NCI-H774 (cell line): ENCODE measurements around the gene NRP1.
A peak's percentile ranks its signal among the peaks of the same experiment; 100 is the strongest.
"Not testable (repeated sequence)": the region's sequence is repeated elsewhere in the genome, so short reads cannot be mapped to it uniquely, and the experiment has no call there.

Source experiments
- DNase-seq: peaks from one replicate; lab custom pipeline; 2025; lab: John Stamatoyannopoulos, UW

Gene NRP1

DNA sequence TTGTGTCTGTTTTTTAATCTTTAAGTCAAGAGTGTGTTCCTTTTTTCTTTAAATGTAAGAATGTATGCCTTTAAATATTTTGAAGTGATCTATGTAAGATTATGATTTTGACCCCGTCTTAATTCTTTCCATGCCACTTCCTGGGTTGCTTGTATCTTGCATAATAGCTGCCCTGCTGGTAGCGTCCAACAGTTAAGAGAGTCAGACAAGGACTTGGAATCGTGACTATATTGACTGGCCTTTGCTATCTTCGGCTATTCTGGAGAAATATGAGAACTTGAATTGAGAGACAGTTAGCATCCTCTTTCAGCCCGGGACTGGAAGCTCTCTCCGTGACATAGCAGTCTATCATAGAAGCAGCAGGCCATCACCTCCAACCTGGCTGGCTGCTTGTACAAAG lies 13.0 kb downstream of the NRP1 start:
- DNase-seq = no peak

DNA sequence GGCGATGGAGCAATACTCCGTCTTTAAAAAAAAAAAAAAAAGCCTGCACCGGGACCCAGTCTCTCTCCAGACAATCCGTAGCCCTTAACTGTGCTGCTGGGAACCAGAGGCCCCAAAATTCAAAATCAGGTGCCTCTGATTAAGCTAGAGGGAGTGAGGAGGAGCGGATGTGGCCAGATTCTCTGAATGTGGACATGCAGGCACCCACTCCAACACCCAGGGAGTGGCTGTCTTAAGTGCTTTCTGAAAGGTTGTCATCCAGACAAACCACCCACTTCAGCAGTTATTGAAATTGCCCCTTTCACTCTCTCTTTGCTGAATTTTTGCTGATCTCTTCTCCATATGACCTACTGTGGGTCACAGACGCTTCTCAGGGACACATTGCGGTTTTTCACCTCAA lies 14.2 kb downstream of the NRP1 start:
- no peak for DNase-seq

DNA sequence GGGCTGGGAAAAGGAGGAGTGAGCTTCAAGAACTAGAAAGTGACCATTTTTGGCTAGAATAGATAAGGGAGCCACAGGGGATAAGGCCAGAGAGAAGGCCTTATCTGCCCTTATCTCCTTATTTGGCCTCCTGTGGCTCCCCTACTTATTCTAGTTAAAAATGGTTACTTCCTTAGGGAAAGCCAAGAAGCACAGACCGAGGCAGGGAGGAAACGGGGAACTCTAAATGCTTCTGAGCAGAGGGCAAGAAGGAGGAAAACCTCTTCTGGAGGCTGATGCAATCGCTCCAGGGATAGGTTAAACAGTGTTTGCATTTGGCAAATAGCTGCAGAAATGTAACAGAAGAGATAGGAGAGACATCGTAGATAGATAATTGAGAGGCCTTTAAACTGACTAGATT lies 18.6 kb downstream of the NRP1 start:
- no peak for DNase-seq

DNA sequence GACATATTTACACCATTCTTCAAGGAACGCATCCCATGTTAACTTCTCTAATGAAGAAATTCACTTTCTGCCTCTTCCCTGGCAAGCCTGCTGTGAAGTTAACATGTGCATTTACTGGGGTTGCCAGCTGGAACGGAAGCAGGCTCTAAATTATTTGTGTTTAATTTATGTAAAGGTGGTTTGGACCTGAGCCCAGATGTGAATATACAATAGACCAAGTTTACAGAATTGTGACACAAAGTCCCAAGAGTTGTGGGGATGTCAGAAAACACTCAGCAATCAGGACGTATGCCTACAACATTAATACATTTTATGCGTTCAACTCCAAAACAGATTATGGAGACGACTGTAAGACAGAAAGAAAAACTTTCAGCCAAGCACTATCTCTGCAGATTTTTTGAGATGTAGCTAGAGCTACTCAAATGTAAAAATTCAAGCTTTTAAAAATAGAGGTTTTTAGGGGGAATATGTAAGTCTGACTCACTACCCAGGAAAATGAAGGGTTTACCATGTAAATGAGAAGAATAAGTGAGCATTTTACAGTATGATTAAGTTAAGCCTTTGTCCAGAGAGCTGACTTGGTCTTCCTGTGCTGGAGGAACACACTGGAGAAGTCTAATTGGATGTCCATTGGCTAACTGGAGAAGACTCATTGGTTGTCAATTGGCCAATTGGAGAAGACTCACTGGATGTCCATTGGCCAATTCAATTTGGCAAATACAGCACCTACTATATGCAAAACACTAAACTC lies 19.5 kb downstream of the NRP1 start:
- DNase-seq = peak; percentile 31

DNA sequence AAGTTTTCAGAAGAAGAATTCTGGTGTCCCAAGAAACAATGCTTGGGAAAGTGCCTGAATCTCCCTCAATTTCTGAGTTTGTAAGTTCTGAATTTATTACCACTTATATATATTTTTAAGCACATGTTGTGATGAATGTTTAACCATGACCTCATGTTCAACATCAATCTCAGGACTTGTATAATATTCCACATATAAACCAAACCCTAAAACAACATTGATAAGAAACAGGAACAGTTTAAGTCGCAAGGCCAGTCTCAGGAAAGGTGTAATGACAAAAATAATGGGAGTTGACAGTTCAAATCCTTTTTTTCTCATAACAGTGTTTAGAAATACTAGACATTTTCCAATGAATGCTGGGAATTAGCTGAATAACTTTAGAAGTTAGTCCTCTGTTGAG lies 22.8 kb downstream of the NRP1 start:
- no peak for DNase-seq

DNA sequence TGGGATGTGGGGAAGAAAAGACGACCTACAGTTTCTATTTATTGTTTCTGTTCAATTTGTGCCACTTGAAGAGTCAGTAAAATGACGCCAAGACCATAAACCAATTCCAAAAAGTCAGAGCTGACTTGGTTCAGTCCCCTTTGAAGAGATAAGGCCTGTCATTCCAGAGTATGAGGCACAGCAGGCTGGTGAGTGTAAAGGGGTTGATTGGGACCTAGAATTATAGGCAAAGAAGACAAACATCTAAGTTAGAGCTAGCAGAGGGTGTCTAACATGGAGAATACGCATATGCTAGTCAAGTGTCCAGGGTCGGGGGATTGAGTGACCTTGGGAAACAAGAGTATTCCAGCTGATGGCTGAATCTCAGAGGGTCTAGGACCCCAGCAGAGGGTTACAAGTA lies 23.6 kb downstream of the NRP1 start:
- DNase-seq = no peak

DNA sequence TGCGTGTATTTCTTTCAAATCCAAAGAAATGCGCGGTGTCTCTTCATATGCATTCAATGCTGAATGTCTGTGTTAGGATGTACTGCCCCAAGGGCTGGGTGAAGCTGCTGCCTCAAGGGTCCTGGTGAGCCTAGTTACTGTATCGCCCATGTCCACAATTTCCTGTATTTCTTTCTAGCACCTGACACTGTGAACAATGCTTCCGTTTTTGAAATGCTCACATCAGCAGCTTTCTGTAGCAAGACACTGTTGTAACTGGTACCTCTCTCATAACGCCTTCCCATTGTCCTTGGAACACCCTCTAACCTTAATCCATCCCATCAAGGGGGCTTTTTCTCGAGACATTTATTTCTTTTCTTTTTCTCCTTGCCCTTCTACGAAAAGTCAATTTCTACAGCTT lies 25.1 kb downstream of the NRP1 start:
- DNase-seq = no peak

DNA sequence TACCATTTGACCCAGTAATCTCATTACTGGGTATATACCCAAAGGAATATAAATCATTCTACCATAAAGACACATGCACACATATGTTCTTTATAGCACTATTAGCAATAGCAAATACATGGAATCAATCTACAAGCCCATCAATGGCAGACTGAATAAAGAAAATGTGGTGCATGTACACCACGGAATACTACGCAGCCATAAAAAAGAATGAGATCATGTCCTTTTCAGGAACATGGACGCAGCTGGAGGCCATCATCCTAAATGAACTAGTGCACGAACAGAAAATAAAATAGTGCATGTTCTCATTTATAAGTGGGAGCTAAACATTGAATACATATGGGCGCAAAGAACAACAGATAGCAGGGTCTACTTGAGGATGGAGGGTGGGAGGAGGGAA lies 26.6 kb downstream of the NRP1 start:
- DNase-seq = no peak

DNA sequence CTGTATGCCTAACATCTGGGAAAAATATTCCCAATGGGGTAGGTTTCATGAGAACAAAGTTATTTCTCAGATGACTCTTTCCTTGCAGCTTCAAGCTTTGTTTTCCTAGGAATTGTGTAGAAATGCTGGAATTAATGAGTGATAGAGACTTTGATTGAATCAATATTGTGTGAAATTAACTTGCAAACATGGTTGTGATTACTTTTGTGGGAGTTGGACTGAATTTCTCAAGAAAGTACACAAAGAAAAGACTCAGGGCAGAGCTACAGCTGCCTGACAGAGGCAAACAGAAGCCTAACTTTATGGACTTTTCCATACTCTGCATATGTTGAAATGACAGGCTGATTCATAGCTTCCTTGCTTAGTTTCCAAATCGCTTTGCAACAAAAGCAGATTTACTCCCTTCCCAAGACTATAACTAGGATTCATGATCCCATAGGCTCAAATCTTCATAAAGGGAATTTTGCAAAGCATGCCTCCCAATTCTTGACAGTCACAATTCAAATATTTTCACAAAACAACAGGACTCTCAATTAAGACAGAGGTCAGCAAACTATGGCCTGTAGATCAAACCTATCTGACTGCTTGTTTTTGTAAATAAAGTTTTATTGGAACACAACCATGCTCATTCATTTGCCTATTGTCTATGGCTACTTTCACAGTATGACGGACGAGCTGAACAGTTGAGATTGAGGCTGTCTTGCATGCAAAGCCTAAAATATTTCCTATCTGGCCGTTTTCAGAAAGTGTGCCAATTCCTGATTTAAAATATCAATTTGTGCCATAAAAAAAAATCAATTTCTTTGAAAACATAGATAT lies 27.6 kb downstream of the NRP1 start:
- no peak for DNase-seq

DNA sequence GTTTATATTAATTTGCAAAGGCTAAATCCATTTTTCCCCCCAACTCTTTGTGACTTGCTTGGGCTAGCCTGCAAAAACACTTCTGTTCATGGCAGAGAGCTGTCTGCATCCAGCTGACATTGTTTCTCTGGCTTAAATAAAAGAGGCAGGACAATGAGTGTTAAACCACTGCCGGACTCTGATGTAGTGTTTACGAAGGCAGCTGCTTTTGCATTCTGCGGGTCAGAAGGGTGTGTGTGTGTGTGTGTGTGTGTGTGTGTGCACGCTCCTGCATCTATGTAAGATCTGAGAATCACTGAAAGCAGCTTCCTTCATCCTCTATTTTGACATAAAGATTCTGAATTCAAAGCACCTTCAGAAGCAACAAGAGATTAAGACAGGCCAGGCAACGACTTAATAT lies 28.3 kb downstream of the NRP1 start:
- DNase-seq = peak; percentile 8

DNA sequence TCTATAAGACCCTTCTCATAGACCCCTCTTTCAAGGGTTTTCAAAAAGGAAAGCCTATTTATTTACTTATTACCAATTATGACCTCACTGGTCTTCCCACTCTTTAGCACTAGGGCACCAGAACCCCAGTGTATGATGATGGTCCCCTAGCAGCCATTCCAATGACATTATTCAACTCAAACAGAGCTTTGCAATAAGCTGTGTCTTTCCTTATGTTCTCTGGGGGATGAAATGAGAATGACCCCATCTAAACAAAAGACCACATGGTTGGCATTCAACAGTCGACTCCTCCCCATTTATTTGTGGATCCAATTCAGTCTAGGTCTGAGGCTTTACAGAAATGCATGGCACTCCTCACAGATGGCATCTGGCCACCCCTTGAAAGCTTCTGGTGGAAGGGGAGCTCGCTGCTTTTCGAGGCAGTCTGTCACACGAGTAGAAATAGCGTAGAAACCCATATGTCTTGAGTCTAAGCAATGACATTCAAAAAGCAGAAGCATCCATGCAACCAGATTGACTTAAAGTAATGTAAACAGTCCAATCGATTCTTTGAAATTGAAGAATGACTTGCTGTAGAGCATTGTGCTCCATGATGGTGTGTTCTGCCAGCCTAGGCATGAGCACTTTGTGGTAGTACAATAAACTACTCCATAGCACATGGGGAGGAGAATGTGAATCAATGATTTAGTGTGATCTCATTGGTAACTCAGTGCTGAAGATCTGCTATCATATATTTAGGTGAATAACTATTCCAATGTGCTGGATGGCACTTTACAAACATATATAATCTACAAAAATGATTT lies 29.8 kb downstream of the NRP1 start:
- no peak for DNase-seq

DNA sequence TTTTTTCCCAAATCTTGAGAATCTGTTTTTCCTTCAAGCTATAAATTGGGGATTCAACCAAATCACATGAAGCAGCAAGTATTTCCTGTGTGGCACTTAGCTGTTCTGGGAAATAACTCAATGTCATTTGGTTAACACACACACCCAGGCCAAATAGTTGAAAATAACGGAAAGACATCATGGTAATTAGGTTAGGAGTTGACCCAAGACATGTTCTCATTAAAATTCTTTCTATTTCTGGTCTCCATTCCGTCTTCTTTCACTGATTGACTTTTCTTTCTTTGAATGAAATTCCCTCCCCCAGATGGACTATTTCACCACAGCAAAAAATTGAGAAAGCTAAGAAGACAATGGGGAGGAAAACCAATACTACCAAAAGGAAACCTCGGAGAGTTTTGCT lies 30.5 kb downstream of the NRP1 start:
- DNase-seq = no peak

DNA sequence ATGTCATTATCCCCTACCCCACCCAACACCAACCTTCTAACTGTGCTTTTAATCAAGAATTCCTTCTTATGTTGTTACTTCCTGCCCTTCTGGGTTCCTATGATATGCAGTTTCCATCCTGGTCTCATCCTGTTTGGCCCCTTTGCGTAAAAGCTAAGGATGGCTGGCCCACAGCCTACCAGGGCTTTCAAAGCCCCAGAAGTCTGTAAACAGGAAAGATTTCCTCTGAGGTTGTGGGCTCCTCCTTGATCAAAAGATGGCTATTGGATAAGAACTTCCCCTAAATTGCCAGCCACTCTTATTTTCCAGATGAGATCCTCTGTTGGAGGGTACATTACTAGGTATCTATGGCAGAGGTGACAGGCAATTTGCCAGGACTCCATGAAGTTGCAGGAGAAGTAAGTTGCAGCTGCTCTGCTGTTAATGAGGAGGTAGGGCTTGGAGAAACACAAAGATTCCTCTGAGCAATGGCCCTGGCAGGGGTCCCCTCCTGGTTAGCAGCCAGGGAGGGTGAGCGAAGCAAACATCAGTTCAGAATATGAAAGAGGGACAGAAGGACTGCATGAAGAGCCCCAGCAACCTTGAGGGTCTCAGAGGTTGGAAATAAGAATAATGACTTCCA lies 32.1 kb downstream of the NRP1 start:
- DNase-seq = no peak

DNA sequence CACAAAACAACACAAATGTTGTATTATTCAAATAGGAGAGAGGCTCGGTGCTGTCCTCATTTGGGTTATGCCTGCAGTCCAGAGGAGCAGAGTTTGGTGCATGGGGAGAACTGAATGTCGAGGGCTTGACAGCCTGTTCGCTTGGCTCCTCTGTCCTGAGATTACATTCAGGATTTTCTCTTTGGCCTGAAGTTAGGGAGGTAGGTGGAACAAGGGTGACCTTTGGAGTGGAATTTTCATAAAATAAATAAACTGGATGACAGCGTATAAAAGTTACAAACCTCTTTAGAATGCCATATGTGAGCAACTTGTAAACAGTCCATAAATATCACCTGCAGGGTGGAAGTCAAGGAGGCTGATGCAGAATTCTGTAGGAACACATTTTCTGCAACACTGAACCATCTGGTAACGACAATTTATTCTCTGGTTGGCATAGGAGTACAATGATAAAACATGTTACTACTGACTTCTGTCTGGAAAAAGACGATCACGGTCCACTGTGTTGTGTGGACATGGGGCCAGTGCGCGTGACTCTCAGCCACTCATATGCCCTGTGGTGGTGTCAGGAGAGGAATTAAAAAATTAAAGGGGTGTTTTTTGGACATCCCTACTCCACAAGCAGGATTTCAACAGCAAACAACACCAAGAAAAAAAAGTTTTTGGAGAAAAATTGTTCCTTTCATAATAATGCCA lies 33.2 kb downstream of the NRP1 start:
- DNase-seq = no peak

DNA sequence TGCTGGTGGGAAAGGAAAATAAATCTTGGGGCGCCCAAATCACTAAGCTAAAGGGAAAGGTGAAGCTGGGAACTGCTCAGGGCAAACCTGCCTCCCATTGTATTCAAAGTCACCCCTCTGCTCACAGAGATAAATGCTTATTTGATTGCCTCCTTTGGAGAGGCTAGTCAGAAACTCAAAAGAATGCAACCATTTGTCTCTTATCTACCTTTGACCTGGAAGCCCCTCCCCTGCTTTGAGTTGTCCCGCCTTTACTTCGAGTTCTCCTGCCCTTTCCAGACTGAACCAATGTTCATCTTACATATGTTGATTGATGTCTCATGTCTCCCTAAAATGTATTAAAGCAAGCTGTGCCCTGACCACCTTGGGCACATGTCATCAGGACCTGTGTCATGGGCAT lies 33.9 kb downstream of the NRP1 start:
- DNase-seq = not testable (repeated sequence)

DNA sequence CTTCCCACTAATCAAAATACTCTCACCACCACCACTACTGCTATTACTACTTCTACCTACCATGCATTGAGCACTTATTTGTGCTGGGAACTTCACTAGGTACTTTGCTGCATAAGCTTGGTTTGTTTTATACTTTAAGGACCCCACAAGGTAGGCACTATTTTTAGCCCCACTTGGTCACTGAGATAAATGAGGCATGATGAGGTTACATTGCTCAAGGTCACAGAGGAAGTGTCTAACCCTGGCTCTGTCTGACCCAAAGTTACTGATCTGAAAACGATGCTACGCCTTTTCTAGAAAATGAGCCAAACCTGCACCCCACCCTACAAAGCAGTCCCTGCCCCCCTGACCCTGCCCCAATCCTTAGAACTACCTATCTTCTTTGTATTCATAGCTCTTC lies 35.6 kb downstream of the NRP1 start:
- DNase-seq = no peak

DNA sequence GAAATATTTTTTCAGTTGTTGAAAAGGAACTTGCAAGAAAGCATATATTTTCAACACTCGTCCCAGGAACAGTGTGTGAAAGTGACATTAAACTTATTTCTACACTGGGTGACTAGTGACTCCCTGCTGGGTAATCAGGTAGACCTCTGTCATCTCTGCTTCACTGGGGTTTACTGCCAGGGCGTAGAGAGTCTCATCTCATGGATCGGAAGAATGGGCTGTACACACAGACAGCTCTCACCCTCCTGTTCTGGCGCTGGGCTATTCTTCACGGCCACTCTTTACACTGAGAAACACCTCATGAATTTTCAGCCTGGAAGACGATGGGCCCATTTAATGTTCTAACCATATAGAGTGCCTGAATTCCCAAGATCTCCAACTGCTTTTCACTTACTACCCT lies 36.4 kb downstream of the NRP1 start:
- no peak for DNase-seq

DNA sequence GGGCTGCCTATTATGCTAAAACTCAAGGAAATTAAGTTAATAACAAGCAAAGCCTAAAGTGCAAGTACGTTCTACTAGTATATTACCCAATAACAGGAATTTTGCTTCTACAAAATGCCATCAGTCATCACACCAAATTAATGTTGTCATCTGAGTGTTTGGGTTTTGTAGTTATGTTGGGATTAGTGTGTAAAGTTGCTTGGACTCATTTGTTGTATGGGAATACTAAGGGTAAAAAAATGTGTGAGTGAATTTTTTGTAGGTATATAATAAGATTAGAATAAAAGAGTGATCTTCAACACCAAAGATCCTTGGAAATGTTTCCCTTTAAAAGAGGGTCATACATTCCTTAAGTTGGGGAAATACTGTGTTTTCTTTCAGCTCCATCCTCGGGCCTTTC lies 38.6 kb downstream of the NRP1 start:
- no peak for DNase-seq

DNA sequence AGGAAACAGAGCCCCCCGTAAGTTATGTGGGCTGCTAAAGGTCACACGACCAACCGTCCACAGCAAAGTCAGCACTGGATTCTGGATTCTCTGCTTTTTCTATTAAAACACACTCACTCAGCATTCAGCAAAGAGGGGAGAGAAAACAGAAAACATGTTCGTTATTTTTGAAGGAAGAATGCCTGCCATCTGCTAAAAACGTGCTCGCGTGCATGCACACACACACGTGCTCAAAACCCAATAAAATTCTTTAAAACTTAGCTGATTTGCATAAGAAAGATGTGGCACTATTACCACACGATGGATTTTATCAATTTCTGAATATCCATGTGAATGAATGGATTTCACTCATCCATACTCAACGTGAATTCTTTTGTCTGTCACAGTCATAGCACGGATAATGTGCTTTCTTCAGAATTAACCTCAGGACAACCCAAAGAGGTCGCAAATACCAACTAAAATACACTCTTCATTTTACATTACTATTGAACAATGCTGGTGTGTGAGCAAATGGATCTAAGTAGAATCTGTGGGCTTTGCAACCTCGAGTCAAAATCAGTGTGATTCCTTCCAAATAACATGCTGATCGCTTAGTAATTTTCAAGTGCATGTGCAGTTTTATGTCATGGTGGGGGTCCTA lies 40.8 kb downstream of the NRP1 start:
- no peak for DNase-seq

DNA sequence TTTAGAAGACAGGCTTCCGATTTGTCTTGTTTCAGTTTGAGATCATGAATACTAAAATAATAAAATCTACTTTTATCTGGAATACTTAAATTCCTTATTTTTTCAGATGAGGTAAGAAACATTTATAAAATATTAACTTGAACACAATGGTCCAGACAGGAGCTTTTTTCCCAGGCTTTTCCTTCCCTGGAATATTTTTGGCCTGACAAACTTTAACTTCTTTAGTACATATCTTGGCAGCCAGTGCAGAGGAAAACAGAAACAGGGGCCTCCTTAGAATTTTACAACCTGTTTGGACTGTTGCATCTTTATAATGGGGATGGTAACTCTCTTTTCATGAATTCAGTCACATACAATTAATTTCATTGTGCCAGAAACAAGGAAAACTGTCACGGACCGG lies 41.4 kb downstream of the NRP1 start:
- DNase-seq = no peak

DNA sequence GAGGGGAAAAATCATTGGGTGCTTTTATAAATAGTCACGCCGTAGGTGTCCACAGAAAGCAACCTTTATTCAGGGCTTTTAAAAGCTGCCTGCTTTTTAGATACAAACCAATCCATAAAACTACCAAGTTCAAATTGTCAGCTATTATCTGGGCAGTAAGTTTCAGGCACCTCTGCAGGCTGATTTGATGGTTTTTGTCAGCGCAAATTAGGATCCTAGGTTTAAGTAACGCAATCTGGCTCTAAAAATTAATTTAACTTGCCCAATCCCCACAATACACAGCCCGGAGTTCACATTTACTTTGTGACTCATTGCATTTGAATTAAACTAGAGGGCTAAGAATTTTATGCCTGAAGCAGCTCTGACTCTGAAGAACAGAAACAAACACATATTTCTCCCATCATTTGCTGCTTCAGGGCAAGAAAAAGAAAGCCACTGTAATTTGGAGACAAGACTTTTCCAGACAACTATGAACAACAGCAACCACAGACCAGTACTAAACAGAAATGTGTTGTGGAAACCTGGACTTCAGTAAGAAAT lies 43.3 kb downstream of the NRP1 start:
- no peak for DNase-seq
